K562 treated with DMSO at 1 percent for 48 hours (cell line): ENCODE results near the gene ANAPC15. TPM values are rescaled to one million over a fixed set of nuclear protein-coding genes. Genes with fewer than 3 reads are reported as not detected.

Experiments
- total RNA-seq: library from RNA; unstranded; fragments of 300-600 nt; gene quantifications from 2 replicates; pipeline ENCODE4 v1.2.3, GENCODE V29; 2022; ENCODE audit warnings: low replicate concordance; ENCODE audit errors: extremely low read depth

Gene ANAPC15
- total RNA-seq, result not detected in 2 replicates

DNA sequence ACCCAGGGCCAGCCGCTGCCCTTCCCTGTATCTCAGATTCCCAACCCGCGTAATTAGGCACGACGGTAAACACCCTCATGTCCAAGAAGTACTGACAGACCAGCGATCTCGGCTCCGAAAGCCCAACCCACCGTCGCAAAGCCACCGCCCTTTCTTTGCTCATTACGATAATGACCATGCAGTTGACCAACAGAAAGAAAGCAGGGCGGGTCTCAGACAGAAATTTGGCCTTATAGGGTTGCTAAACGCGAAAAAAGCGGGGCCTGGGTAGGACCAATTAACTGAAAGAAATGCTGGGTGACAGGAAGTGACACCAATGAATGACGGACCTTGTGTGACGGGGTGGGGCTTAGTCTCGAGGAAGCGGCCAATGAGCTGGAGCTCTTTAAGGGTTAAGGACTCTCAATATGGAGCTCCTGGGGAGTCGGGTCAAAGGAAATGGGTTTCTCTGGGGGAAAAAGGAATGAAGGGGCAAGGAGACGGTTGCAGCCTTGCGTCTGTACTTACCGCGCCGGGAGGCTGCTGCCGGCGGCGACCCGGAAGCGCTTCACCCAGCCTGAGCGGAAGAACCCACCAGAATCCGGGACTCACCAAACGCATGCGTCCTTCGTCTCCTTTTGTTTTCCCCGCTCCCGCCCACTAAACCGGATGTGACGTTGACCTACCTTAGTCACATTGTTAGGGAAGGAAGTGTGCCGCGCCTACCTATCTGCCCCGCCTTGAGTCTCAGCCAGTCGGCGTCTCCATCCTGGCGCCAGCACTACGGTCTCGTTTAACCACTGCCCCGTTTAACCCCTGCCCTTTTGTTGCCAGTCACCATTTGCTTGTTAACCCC lies at the start of gene ANAPC15:
Gene ANAPC15, minus strand, starts transcription at position 553 of the 835 bp plus-strand sequence. CDS start 1,419 bp downstream, outside the sequence.

DNA sequence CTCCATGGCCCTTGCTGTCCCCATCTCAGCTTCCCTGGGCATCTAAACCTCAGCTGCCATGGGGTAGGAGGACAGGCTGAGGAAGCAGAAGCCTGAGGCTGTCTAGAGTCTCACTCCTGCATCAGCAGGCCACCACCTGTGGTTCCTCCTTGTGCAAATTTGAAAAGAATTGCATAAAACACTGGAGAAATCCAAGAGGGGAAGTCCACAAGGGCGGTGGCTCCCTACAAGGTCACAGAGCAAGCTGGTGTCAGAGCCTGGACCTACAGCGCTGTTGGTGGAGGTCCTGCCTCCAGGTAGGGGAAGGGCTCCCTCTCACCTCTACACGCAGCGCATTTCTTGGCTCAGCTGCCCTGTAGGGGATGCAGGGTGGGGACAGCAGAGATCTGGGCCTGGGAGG lies 23.0 kb upstream of the ANAPC15 start, which contains the start of gene FOLR3:
Gene FOLR3, plus strand, starts transcription at position 253 of the 400 bp plus-strand sequence. CDS start 228 bp downstream, outside the sequence.

GRCh38 chr11:72105888-72106287 lies 6.6 kb downstream of the ANAPC15 start, which contains the start of gene TOMT:
TOMT (plus strand) TSS chr11:72105924; CDS start chr11:72105952, 28 bp downstream.

GRCh38 chr11:72102946-72103753 lies 9.3 kb downstream of the ANAPC15 start, which contains the start of gene LAMTOR1:
LAMTOR1 (minus strand) TSS chr11:72103297; CDS start chr11:72103224, 73 bp downstream.

DNA sequence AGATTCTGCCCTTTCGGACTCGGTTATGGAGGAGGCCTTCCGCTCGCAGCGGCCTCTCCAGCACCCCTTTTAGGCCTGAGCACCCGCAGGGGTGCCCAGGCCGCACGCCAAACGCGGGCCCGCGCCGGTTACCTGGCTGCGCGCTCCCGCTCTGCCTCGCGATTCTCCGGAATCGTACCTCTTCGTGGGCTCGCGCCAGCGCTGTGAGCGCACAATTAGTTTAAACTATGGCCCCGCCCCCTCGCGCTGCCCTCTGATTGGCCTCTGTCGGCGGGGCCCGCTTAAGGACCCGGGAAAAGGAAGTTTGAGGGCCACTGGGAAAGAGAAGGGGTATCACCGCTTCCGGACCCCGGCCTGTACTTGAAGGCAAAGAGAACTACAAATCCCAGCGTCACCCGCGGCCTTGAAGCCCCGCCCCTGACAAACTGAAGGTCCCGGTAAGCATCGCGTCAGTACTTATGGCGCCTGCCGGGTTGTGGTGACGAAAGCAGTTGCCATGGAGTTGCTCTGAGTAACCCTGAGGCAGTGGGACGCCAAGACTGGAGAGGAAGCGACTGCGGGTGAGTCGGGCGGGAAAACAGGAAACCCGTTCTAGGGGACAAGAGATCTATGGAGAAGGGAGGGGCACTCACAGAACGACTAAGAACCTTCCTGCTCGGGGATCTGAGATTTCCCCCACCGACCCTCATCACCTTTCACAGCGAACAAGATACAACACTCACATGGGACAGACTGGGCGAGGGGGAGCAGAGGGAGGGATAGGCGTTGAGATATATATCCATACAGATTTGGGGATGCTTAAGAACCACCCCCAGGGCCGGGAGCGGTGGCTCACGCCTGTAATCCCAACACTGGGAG lies 31.9 kb downstream of the ANAPC15 start, which contains the start of the genes LRRC51 and NUMA1:
Gene LRRC51, plus strand, starts transcription at position 525 of the 858 bp plus-strand sequence. CDS start 8,234 bp downstream, outside the sequence.
Gene NUMA1, minus strand, starts transcription at position 217 of the 858 bp plus-strand sequence. CDS start 44,599 bp downstream, outside the sequence.

Other genes with a start within 250 kb of the ANAPC15 start
- gene DEFB131B, start 234.2 kb downstream of the ANAPC15 start, total RNA-seq, result not detected in 2 replicates
- gene XNDC1N, start 184.1 kb downstream of the ANAPC15 start, total RNA-seq, result not detected in 2 replicates
- not detected in 2 replicates for gene RNF121, start 183.6 kb downstream of the ANAPC15 start, total RNA-seq
- gene IL18BP, start 113.8 kb downstream of the ANAPC15 start, total RNA-seq, result not detected in 2 replicates
- gene NUMA1, start 32.2 kb downstream of the ANAPC15 start, total RNA-seq, result 172 TPM in 1 of 2 replicates, not detected in the other
- gene LRRC51, start 31.8 kb downstream of the ANAPC15 start, total RNA-seq, result not detected in 2 replicates
- not detected in 2 replicates for gene LAMTOR1, start 9.4 kb downstream of the ANAPC15 start, total RNA-seq
- not detected in 2 replicates for gene TOMT, start 6.8 kb downstream of the ANAPC15 start, total RNA-seq
- gene FOLR3, start 23.0 kb upstream of the ANAPC15 start, total RNA-seq, result not detected in 2 replicates
- gene FOLR1, start 79.4 kb upstream of the ANAPC15 start, total RNA-seq, result not detected in 2 replicates
- gene FOLR2, start 104.1 kb upstream of the ANAPC15 start, total RNA-seq, result not detected in 2 replicates
- not detected in 2 replicates for gene INPPL1, start 112.1 kb upstream of the ANAPC15 start, total RNA-seq
- gene PHOX2A, start 131.5 kb upstream of the ANAPC15 start, total RNA-seq, result not detected in 2 replicates